IMR-90 (cell line): ENCODE results near the gene KDELR3. TPM values are rescaled to one million over a fixed set of nuclear protein-coding genes. Genes with fewer than 3 reads are reported as not detected.

Source experiments
- ATAC-seq: fragments of 200-7000 bp; cut with Tn5 transposase; 2 replicates; pipeline ENCODE4 v1.9.1; 2020; ENCODE audit warnings: low read depth, mild to moderate bottlenecking, moderate library complexity
- BruUV-seq: library from RNA; stranded (reverse); fragments of 400-500 nt; replicated peaks from 2 replicates; lab custom pipeline; 2021; lab: Mats Ljungman, UMichigan
- CTCF ChIA-PET: fragments of 300-600 bp; formaldehyde crosslinking; extraction: SDS; loops from one replicate; lab custom pipeline; 2021; ENCODE audit warnings: antibody characterized with exemption; lab: Yijun Ruan, JAX
- POLR2A ChIA-PET: fragments of 300-600 bp; sonication (Branson Sonifier 250); formaldehyde crosslinking; loops from one replicate; lab custom pipeline; 2022; ENCODE audit warnings: antibody characterized with exemption; ENCODE audit not compliant: unreplicated experiment; lab: Charles Lee
- DNase-seq: peaks from one replicate; pipeline ENCODE4 v3.0.0; 2013
- H2AFZ ChIP-seq: replicated peaks from 2 replicates; pipeline ENCODE3; 2013; ENCODE audit warnings: low read length, mild to moderate bottlenecking; ENCODE audit not compliant: poor library complexity
- H2AK5ac ChIP-seq: 2 replicates; pipeline ENCODE4 v1.6.1; 2013; ENCODE audit warnings: low read depth, low read length, inconsistent platforms
- H2AK9ac ChIP-seq: replicated peaks from 2 replicates; pipeline ENCODE3; 2013; ENCODE audit warnings: mild to moderate bottlenecking, low read depth, low read length, moderate library complexity; ENCODE audit not compliant: poor library complexity
- H2BK120ac ChIP-seq: 2 replicates; pipeline ENCODE4 v1.6.1; 2013; ENCODE audit warnings: low read depth, low read length, inconsistent platforms
- H2BK15ac ChIP-seq: 3 replicates; pipeline ENCODE4 v1.6.1; 2013; ENCODE audit warnings: low read depth, low read length, inconsistent platforms
- H2BK20ac ChIP-seq: 2 replicates; pipeline ENCODE4 v1.6.1; 2013; ENCODE audit warnings: low read depth, mild to moderate bottlenecking, inconsistent platforms, low read length, moderate library complexity
- H2BK5ac ChIP-seq: 2 replicates; pipeline ENCODE4 v1.6.1; 2013; ENCODE audit warnings: mild to moderate bottlenecking, low read depth, low read length, inconsistent platforms; ENCODE audit not compliant: poor library complexity, severe bottlenecking
- H3K14ac ChIP-seq: replicated peaks from 2 replicates; pipeline ENCODE4 v1.6.1; 2013; ENCODE audit warnings: low read depth, low read length, inconsistent platforms
- H3K18ac ChIP-seq: 2 replicates; pipeline ENCODE4 v1.6.1; 2013; ENCODE audit warnings: low read depth, low read length, control low read depth
- H3K23ac ChIP-seq: 2 replicates; pipeline ENCODE4 v1.6.1; 2013; ENCODE audit warnings: low read depth, low read length, inconsistent platforms
- H3K27ac ChIP-seq: 2 replicates; pipeline ENCODE4 v1.5.1; 2013; ENCODE audit warnings: mild to moderate bottlenecking, control low read depth, low read length; ENCODE audit not compliant: insufficient read depth
- H3K27me3 ChIP-seq: 2 replicates; pipeline ENCODE4 v1.6.1; 2013; ENCODE audit warnings: low read length; ENCODE audit not compliant: control insufficient read depth, insufficient read depth
- H3K36me3 ChIP-seq: 2 replicates; pipeline ENCODE4 v1.6.1; 2013; ENCODE audit warnings: low read length, mixed read lengths; ENCODE audit not compliant: control insufficient read depth, insufficient read depth
- H3K4ac ChIP-seq: 2 replicates; pipeline ENCODE4 v1.6.1; 2013; ENCODE audit warnings: low read depth, low read length, inconsistent platforms
- H3K4me1 ChIP-seq: 2 replicates; pipeline ENCODE4 v1.6.1; 2013; ENCODE audit warnings: low read length, mixed read lengths; ENCODE audit not compliant: control insufficient read depth, insufficient read depth
- H3K4me2 ChIP-seq: 2 replicates; pipeline ENCODE4 v1.6.1; 2013; ENCODE audit warnings: low read depth, mild to moderate bottlenecking, control low read depth, low read length, moderate library complexity
- H3K4me3 ChIP-seq: 2 replicates; pipeline ENCODE4 v1.5.1; 2013; ENCODE audit warnings: low read depth, mild to moderate bottlenecking, control low read depth, low read length, moderate library complexity; ENCODE audit not compliant: insufficient read depth
- H3K56ac ChIP-seq: 2 replicates; pipeline ENCODE4 v1.6.1; 2013; ENCODE audit warnings: low read length, inconsistent platforms; ENCODE audit not compliant: insufficient read depth; ENCODE audit errors: extremely low read depth
- H3K79me1 ChIP-seq, 2 experiments: 2 replicates each; pipeline ENCODE4 v1.6.1; 2013; ENCODE audit warnings: low read length in 2 of 2, inconsistent platforms in 1 of 2, low read depth in 1 of 2
- H3K9ac ChIP-seq: 2 replicates; pipeline ENCODE4 v1.6.1; 2013; ENCODE audit warnings: low read depth, low read length, control low read depth
- H3K9me1 ChIP-seq: 2 replicates; pipeline ENCODE4 v1.6.1; 2013; ENCODE audit warnings: low read length, inconsistent platforms; ENCODE audit not compliant: insufficient read depth
- H3K9me3 ChIP-seq: 2 replicates; pipeline ENCODE4 v1.6.1; 2013; ENCODE audit warnings: low read length; ENCODE audit not compliant: control insufficient read depth, insufficient read depth
- H4K20me1 ChIP-seq: 2 replicates; pipeline ENCODE4 v1.6.1; 2013; ENCODE audit warnings: low read length, inconsistent platforms; ENCODE audit not compliant: insufficient read depth
- H4K5ac ChIP-seq: 2 replicates; pipeline ENCODE4 v1.6.1; 2013; ENCODE audit warnings: mild to moderate bottlenecking, low read depth, low read length, control low read depth
- H4K8ac ChIP-seq, 2 experiments: 2 replicates each; pipeline ENCODE4 v1.6.1; 2013; ENCODE audit warnings: low read depth in 2 of 2, low read length in 2 of 2, control low read depth in 1 of 2, inconsistent platforms in 1 of 2
- H4K91ac ChIP-seq: 2 replicates; pipeline ENCODE4 v1.6.1; 2013; ENCODE audit warnings: low read depth, low read length, inconsistent platforms; ENCODE audit not compliant: insufficient read depth
- CHD1 ChIP-seq: IDR thresholded peaks from 2 replicates; pipeline ENCODE4 v1.6.1; 2012; ENCODE audit warnings: low read depth, low read length, improper control_type of control experiment
- MXI1 ChIP-seq: IDR thresholded peaks from 2 replicates; pipeline ENCODE4 v1.6.1; 2012; ENCODE audit warnings: low read depth, mild to moderate bottlenecking, low read length, moderate library complexity, borderline replicate concordance
- POLR2A ChIP-seq: IDR thresholded peaks from 2 replicates; pipeline ENCODE4 v1.6.1; 2012; ENCODE audit warnings: mild to moderate bottlenecking, low read depth, low read length
- WGBS, 2 experiments: methylation state at CpG; one replicate each; pipeline versions ENCODE4 v1.1.5 to v1.1.7; 2013; ENCODE audit warnings: missing lambda C conversion rate in 2 of 2; ENCODE audit not compliant: insufficient read length in 1 of 2; ENCODE audit errors: extremely low coverage in 2 of 2; 5-methylcytosine and 5-hydroxymethylcytosine counted together
- dilution Hi-C: fragments of 300-500 bp; cut with HindIII; formaldehyde crosslinking; loops from one replicate; pipeline ENCODE4 v1.14.3; 2018; ENCODE audit warnings: low sequenced_read_pairs; ENCODE audit not compliant: unreplicated experiment
- in situ Hi-C: fragments of 300-500 bp; cut with MboI; formaldehyde crosslinking; loops from 3 replicates; pipeline ENCODE4 v1.14.3; 2019; ENCODE audit warnings: low sequenced_read_pairs, inconsistent platforms, mixed read lengths
- intact Hi-C: fragments of 100-400 bp; cut with micrococcal nuclease; formaldehyde crosslinking; loops from 2 replicates; pipeline ENCODE4 v1.10.0; 2022
- polyA plus RNA-seq, 3 experiments: library from polyadenylated mRNA; depleted of rRNA; stranded (reverse); fragments of >200 nt; gene quantifications; 2 replicates each; pipeline ENCODE4 v1.2.3, GENCODE V29; 2012; ENCODE audit warnings: low replicate concordance in 1 of 3
- total RNA-seq: library from RNA; depleted of rRNA; stranded (reverse); fragments of >200 nt; gene quantifications from 2 replicates; pipeline ENCODE4 v1.2.3, GENCODE V29; 2012

The KDELR3 gene
- total and polyA plus RNA-seq, 2 of the 4 experiments (the other 2 are of a cell fraction) = 129 to 224 TPM

- Histone ChIP-seq H3K4me1 (peaks cover 7% of the 10 kb centered on the region), H3K79me1 (peaks cover 4 to 19% of the 10 kb centered on the region in 2 experiments; a peak in 3 of 4 replicates), H3K4me3 (peak overlapping the region; percentile 70), H4K8ac (peak overlapping the region; percentile 86 to 91), H3K36me3 (peaks cover 20% of the 10 kb centered on the region), H3K27me3 (no peaks in the 10 kb centered on the region), H3K9ac (peak overlapping the region; percentile 95), H4K5ac (peak overlapping the region; percentile 85), H2BK5ac (peak overlapping the region; percentile 97), H2AK9ac (peak overlapping the region; percentile 100), H3K56ac (peak overlapping the region; percentile 97), H3K4me2 (peak overlapping the region; percentile 96), H3K23ac (peak overlapping the region; percentile 97), H3K18ac (peak overlapping the region; percentile 91), H3K9me3 (no peaks in the 10 kb centered on the region), H2BK15ac (no peak overlapping the region), H4K20me1 (peaks cover 51% of the 10 kb centered on the region), H3K4ac (peak overlapping the region; percentile 100), H2BK120ac (peak overlapping the region; percentile 50; the same call in 1 of the 2 replicates), H3K14ac (peak overlapping the region; percentile 99), H3K9me1 (peaks cover 6% of the 10 kb centered on the region), H2AK5ac (peak overlapping the region; percentile 100), H3K27ac (peak overlapping the region; percentile 94), H4K91ac (peak overlapping the region; percentile 95), H2AFZ (peak overlapping the region; percentile 97), H2BK20ac (no peak overlapping the region)
- dilution Hi-C loops (no loop called here), intact Hi-C loops (loop anchor here (5.0 kb wide), 1 partner anchor 67 kb away; the partner anchor contains the start of gene DMC1), in situ Hi-C loops (no loop called here)
- TF ChIP-seq MXI1 = 0 out of 2 replicates have a peak, but pooled peaks have one; percentile 11
- no peak for TF ChIP-seq CHD1
- no peak for TF ChIP-seq POLR2A
- POLR2A ChIA-PET = no interaction called here
- DNase-seq (peak; percentile 48), ATAC-seq (no peak)
- WGBS, 2 experiments = 0% methylated on average over 2 of the region's 35 CpGs; no CpG with 5 or more reads in 1 of the 2 experiments
- BruUV-seq = no TSS peak
- CTCF ChIA-PET = no interaction called here
These were observed 37.0 kb downstream of the KDELR3 start for GRCh38 chr22:38504731-38505540.
